Measurements from ENCODE around the gene KIF26A.

KIF26A gene

DNA sequence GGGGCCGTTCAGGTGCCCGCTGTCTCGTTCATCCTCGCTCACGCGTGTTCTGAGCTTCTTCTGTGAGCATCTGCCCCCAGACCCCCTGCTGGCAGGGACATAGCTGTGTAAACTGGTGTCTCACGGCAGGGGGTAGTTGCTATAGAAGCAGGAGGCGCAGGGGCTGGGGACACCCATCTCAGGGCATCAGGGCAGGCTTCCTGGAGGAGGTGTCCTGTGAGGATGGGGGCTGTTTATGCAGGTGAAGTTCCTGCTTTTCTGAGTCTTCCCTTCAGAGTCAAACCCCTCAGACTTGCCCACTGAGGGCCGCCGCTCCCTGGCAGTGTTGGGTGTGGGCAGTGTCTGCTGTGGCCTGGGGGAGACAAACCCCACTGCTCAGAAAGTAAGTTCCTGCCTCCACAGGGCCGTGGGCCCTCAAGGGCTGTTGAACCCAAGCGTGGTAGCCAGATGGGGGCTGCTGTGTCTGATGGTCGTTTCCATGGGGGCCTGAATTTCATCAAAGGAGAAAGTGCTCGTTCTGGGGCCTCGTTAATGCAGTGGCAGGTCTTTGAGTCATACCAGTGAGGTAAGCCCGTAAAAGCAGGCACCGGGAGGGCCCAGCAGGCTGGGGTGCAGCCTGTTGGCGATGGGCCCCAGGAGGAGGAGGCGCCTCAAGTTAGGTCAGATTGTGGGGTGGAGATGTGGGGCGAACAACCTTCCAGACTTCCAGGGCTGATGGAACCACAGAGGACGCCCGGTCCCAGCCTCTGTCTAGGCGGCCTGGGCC is 23.4 kb downstream of the KIF26A start:
- no peaks in the 10 kb centered on the region for H3K79me2 ChIP-seq (ENCODE audit: low read length)
- no peak for DNase-seq
- no peaks in the 10 kb centered on the region for H3F3A ChIP-seq (ENCODE audit: insufficient read depth, low read length)
- H4K20me1 ChIP-seq (ENCODE audit: insufficient read depth, low read length) = no peaks in the 10 kb centered on the region
- no peaks in the 10 kb centered on the region for H3K4me1 ChIP-seq (ENCODE audit: low read length)
- H3K4me2 ChIP-seq (ENCODE audit: low read depth, low read length) = no peak overlapping the region
- no peaks in the 10 kb centered on the region for H3K36me3 ChIP-seq (replicated peaks; ENCODE audit: insufficient read depth, low read length)
- H3K27me3 ChIP-seq (replicated peaks; ENCODE audit: insufficient read depth, low read length) = peaks cover 5% of the 10 kb centered on the region; the same call in 1 of the 2 replicates
- no peaks in the 10 kb centered on the region for H3K9me2 ChIP-seq (replicated peaks; ENCODE audit: insufficient read depth, low read length)
- no peak overlapping the region for H3K27ac ChIP-seq (ENCODE audit: low read length)
- TF ChIP-seq EZH2 (optimal IDR thresholded peaks at IDR 0.05; ENCODE audit: low read depth, low read length) (no peak), CTCF (IDR thresholded peaks at IDR 0.05; ENCODE audit: low read length) (no peak), EZH2phosphoT487 (IDR thresholded peaks at IDR 0.05; ENCODE audit: low read length) (no peak)
- no peaks in the 10 kb centered on the region for H3K9me3 ChIP-seq (replicated peaks; ENCODE audit: insufficient read depth, low read length)
- H3K4me3 ChIP-seq (ENCODE audit: low read length) = no peak overlapping the region
- no peak overlapping the region for H3K9ac ChIP-seq (ENCODE audit: low read length)
- no peak overlapping the region for H2AFZ ChIP-seq (ENCODE audit: low read length)

DNA sequence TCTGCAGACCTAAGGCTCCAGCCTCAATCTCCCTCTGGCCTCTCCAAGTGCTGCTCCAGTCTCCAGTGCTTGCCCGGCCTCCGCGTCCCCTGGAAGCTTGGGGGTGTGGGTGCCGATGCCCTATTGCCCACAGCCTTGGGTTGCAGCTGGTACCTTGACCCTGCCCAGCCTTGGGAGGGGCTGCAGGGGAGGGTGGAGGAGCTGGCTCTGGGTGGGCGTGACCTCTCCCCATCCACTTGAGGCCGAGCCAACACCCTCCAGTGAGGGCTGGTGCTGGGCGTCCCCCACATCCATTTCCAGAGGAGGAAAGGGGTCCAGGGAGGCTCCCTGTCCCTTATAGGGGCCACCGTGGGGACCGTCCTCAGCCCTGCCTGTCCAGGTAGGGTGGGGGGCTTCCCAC is 24.1 kb downstream of the KIF26A start:
- TF ChIP-seq EZH2 (optimal IDR thresholded peaks at IDR 0.05; ENCODE audit: low read depth, low read length) = no peak
- no peak for TF ChIP-seq EZH2phosphoT487 (IDR thresholded peaks at IDR 0.05; ENCODE audit: low read length)
- no peak for TF ChIP-seq CTCF (IDR thresholded peaks at IDR 0.05; ENCODE audit: low read length)

GRCh38 chr14:104163541-104163940 is 25.2 kb downstream of the KIF26A start:
- H3K4me1 ChIP-seq (ENCODE audit: low read length) = no peaks in the 10 kb centered on the region
- H4K20me1 ChIP-seq (ENCODE audit: insufficient read depth, low read length) = no peaks in the 10 kb centered on the region
- H3K27ac ChIP-seq (ENCODE audit: low read length) = no peak overlapping the region
- no peaks in the 10 kb centered on the region for H3K9me3 ChIP-seq (replicated peaks; ENCODE audit: insufficient read depth, low read length)
- H3K4me3 ChIP-seq (ENCODE audit: low read length) = no peak overlapping the region
- H3K4me2 ChIP-seq (ENCODE audit: low read depth, low read length) = no peak overlapping the region
- TF ChIP-seq EZH2 (optimal IDR thresholded peaks at IDR 0.05; ENCODE audit: low read depth, low read length) = no peak
- no peak for TF ChIP-seq EZH2phosphoT487 (IDR thresholded peaks at IDR 0.05; ENCODE audit: low read length)
- TF ChIP-seq CTCF (IDR thresholded peaks at IDR 0.05; ENCODE audit: low read length) = no peak
- no peak overlapping the region for H2AFZ ChIP-seq (ENCODE audit: low read length)
- H3K79me2 ChIP-seq (ENCODE audit: low read length) = no peaks in the 10 kb centered on the region
- peaks cover 5% of the 10 kb centered on the region; the same call in 1 of the 2 replicates for H3K27me3 ChIP-seq (replicated peaks; ENCODE audit: insufficient read depth, low read length)
- no peaks in the 10 kb centered on the region for H3F3A ChIP-seq (ENCODE audit: insufficient read depth, low read length)
- no peak for DNase-seq
- H3K9me2 ChIP-seq (replicated peaks; ENCODE audit: insufficient read depth, low read length) = no peaks in the 10 kb centered on the region
- H3K36me3 ChIP-seq (replicated peaks; ENCODE audit: insufficient read depth, low read length) = no peaks in the 10 kb centered on the region
- H3K9ac ChIP-seq (ENCODE audit: low read length) = no peak overlapping the region

More for the DNA sequence above, 24.1 kb downstream of the KIF26A start:
- Histone ChIP-seq H3K9ac (ENCODE audit: low read length) (no peak overlapping the region), H4K20me1 (ENCODE audit: insufficient read depth, low read length) (no peaks in the 10 kb centered on the region), H3K9me3 (replicated peaks; ENCODE audit: insufficient read depth, low read length) (no peaks in the 10 kb centered on the region), H2AFZ (ENCODE audit: low read length) (no peak overlapping the region), H3K27me3 (replicated peaks; ENCODE audit: insufficient read depth, low read length) (peaks cover 5% of the 10 kb centered on the region; the same call in 1 of the 2 replicates), H3K79me2 (ENCODE audit: low read length) (no peaks in the 10 kb centered on the region), H3K36me3 (replicated peaks; ENCODE audit: insufficient read depth, low read length) (no peaks in the 10 kb centered on the region), H3K27ac (ENCODE audit: low read length) (no peak overlapping the region), H3K9me2 (replicated peaks; ENCODE audit: insufficient read depth, low read length) (no peaks in the 10 kb centered on the region), H3K4me2 (ENCODE audit: low read depth, low read length) (no peak overlapping the region), H3K4me1 (ENCODE audit: low read length) (no peaks in the 10 kb centered on the region), H3K4me3 (ENCODE audit: low read length) (no peak overlapping the region), H3F3A (ENCODE audit: insufficient read depth, low read length) (no peaks in the 10 kb centered on the region)
- DNase-seq = no peak
